OCI-LY3 (cell line): ENCODE measurements around the gene ADARB1.

Experiments used
- H2AFZ ChIP-seq: fragments of 200-600, 300-600 bp; shearing (Covaris generic); 2 replicates; pipeline ENCODE4 v1.6.0; 2014; ENCODE audit warnings: antibody characterized with exemption, low read depth, low read length
- H3K27ac ChIP-seq: fragments of 200-600, 300-600 bp; sonication (generic); 2 replicates; pipeline ENCODE4 v1.5.1; 2014; ENCODE audit warnings: mild to moderate bottlenecking, low read length, moderate library complexity, mixed read lengths
- H3K27me3 ChIP-seq: fragments of 200-600, 300-600 bp; sonication (generic); 2 replicates; pipeline ENCODE4 v1.6.1; 2014; ENCODE audit warnings: low read depth, low read length, mixed read lengths
- H3K36me3 ChIP-seq: fragments of 200-600, 300-600 bp; sonication (generic); replicated peaks from 2 replicates; pipeline ENCODE3; 2014; ENCODE audit warnings: low read depth, low read length, mixed read lengths
- H3K4me1 ChIP-seq: fragments of 300-600, 200-600 bp; sonication (generic); 2 replicates; pipeline ENCODE4 v1.6.1; 2014; ENCODE audit warnings: low read length, mixed read lengths
- H3K4me2 ChIP-seq: fragments of 200-600, 300-600 bp; sonication (generic); 2 replicates; pipeline ENCODE4 v1.6.1; 2014; ENCODE audit warnings: low read length, mixed read lengths
- H3K4me3 ChIP-seq: fragments of 300-600, 200-600 bp; sonication (generic); 2 replicates; pipeline ENCODE4 v1.5.1; 2014; ENCODE audit warnings: antibody characterized with exemption, mild to moderate bottlenecking, low read length, moderate library complexity
- H3K79me2 ChIP-seq: fragments of 300-600, 200-600 bp; shearing (Covaris generic); 2 replicates; pipeline ENCODE4 v1.6.1; 2014; ENCODE audit warnings: mild to moderate bottlenecking, low read length, mixed read lengths
- H3K9ac ChIP-seq: fragments of 300-600, 200-600 bp; shearing (Covaris generic); 2 replicates; pipeline ENCODE4 v1.6.0; 2014; ENCODE audit warnings: mild to moderate bottlenecking, low read length, moderate library complexity
- H3K9me3 ChIP-seq: fragments of 200-600, 300-600 bp; shearing (Covaris generic); 2 replicates; pipeline ENCODE4 v1.6.1; 2014; ENCODE audit warnings: low read length, mixed read lengths; ENCODE audit not compliant: insufficient read depth
- H4K20me1 ChIP-seq: fragments of 200-600, 300-600 bp; sonication (generic); 2 replicates; pipeline ENCODE4 v1.6.1; 2016; ENCODE audit warnings: low read length, mixed read lengths; ENCODE audit not compliant: insufficient read depth
- EZH2phosphoT487 ChIP-seq: fragments of 200-600 bp; shearing (Covaris generic); IDR thresholded peaks from 2 replicates; pipeline ENCODE4 v1.6.1; 2018; ENCODE audit warnings: antibody characterized with exemption, mixed run types, low read depth
- TF ChIP-seq, protein P1 (sequence below): fragments of 200-600, 300-600 bp; sonication (generic); IDR thresholded peaks from 2 replicates; pipeline ENCODE4 v1.5.1; 2014; ENCODE audit warnings: antibody characterized with exemption, low read length, low read depth

ADARB1 gene

GRCh38 chr21:45049714-45050344, 24.6 kb upstream of the ADARB1 start:
- H3K4me2 ChIP-seq, result no peak overlapping the region

GRCh38 chr21:45050345-45050796, 24.0 kb upstream of the ADARB1 start:
- TF ChIP-seq, protein P1, sequence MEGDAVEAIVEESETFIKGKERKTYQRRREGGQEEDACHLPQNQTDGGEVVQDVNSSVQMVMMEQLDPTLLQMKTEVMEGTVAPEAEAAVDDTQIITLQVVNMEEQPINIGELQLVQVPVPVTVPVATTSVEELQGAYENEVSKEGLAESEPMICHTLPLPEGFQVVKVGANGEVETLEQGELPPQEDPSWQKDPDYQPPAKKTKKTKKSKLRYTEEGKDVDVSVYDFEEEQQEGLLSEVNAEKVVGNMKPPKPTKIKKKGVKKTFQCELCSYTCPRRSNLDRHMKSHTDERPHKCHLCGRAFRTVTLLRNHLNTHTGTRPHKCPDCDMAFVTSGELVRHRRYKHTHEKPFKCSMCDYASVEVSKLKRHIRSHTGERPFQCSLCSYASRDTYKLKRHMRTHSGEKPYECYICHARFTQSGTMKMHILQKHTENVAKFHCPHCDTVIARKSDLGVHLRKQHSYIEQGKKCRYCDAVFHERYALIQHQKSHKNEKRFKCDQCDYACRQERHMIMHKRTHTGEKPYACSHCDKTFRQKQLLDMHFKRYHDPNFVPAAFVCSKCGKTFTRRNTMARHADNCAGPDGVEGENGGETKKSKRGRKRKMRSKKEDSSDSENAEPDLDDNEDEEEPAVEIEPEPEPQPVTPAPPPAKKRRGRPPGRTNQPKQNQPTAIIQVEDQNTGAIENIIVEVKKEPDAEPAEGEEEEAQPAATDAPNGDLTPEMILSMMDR, result no peak
- TF ChIP-seq EZH2phosphoT487, result no peak
- Histone ChIP-seq H3K4me3 (no peak overlapping the region), H2AFZ (no peak overlapping the region), H3K9ac (no peak overlapping the region), H3K4me2 (no peak overlapping the region), H3K4me1 (no peaks in the 10 kb centered on the region; the same call in 1 of the 2 replicates), H3K27me3 (peaks cover 9% of the 10 kb centered on the region; the same call in 1 of the 2 replicates), H4K20me1 (no peaks in the 10 kb centered on the region), H3K79me2 (no peaks in the 10 kb centered on the region), H3K27ac (no peak overlapping the region), H3K36me3 (no peaks in the 10 kb centered on the region), H3K9me3 (no peaks in the 10 kb centered on the region)

More at GRCh38 chr21:45049714-45050344, 24.6 kb upstream of the ADARB1 start:
- Histone ChIP-seq H4K20me1 (no peaks in the 10 kb centered on the region), H2AFZ (no peak overlapping the region), H3K9ac (no peak overlapping the region), H3K36me3 (no peaks in the 10 kb centered on the region), H3K27ac (no peak overlapping the region), H3K9me3 (no peaks in the 10 kb centered on the region), H3K27me3 (peaks cover 10% of the 10 kb centered on the region; the same call in 1 of the 2 replicates), H3K4me3 (no peak overlapping the region), H3K79me2 (no peaks in the 10 kb centered on the region), H3K4me1 (no peaks in the 10 kb centered on the region; the same call in 1 of the 2 replicates)
- TF ChIP-seq, protein P1, result no peak
- TF ChIP-seq EZH2phosphoT487, result no peak

DNA sequence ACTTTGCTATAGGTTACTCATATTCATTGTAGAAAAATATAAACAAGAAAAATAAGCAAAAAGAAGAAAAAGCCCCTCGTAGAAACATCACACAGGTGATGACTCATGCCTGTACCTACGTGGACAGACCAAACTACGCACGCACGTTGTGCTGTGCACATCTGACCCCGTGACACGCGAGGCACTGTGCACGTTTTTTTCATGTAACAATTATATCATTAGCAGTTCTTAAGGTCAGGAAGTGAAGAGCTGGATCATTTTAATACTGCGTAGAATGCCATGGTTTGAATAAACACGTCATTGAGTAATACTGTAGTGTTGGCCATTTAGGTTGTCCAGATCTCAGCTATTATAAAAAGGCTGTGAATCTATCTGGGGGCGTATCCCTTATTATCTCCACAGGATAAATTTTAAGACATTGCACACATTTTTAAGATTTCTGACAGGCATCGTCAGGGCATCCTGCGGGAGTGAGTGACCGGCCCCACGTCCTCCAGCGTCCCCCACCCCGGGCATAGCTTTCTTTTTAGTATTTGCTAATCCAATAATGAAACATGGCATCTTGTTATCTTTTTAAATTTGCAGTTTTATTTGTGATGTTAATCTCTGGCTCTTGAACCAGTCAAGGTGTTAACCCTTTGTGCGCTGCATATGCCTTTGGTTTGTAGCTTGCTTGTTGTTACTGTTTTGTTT, 23.4 kb upstream of the ADARB1 start:
- Histone ChIP-seq H3K79me2 (no peaks in the 10 kb centered on the region), H3K9me3 (no peaks in the 10 kb centered on the region), H3K36me3 (no peaks in the 10 kb centered on the region), H3K4me3 (no peak overlapping the region), H3K9ac (no peak overlapping the region), H3K27ac (no peak overlapping the region), H3K4me1 (no peaks in the 10 kb centered on the region; the same call in 1 of the 2 replicates), H4K20me1 (no peaks in the 10 kb centered on the region), H3K4me2 (no peak overlapping the region), H2AFZ (no peak overlapping the region), H3K27me3 (peaks cover 6% of the 10 kb centered on the region; the same call in 1 of the 2 replicates)
- TF ChIP-seq, protein P1, result no peak

DNA sequence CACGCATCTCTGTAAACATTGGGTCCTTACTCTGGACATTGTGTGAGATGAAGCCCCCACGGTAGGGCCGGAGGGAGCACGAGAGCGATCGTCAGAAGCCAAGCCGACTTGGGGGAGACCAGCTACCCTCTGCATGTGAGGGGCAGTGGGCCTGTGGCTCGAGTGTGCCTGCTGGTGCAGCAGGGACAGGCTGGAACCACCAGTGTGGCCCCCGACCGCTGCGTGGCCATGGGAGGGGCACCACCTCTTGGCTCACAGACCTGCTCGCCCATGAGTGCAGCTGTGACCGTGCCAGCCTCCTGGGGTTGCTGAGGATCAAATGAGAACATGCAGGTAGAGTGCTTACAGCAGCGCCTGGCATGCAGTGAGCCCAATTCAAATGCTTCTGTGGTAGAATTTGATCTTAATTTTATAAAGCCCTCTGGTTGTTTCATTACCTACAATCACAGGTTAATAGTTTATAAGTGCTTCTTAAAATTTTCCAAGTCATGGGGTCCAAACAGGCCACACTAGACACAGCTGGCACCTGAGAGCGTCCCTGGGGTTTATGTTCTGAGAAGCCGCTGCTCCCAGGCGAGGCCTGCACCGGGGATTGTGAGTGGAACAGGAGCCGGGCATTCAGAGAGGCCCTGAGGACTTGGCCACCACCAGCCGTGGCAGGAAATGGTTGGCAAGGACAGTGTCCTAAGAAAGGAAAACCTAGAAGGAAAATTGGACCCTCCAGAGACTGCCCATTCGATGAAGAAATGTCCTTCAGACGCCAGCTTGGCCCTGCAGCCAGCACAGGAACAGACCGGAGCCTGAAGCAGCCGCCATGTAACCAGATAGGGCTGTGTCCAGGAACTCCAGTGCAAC, 22.6 kb upstream of the ADARB1 start:
- H3K9ac ChIP-seq, result no peak overlapping the region
- H3K4me3 ChIP-seq, result no peak overlapping the region
- H4K20me1 ChIP-seq, result no peaks in the 10 kb centered on the region
- no peaks in the 10 kb centered on the region for H3K36me3 ChIP-seq
- H2AFZ ChIP-seq, result no peak overlapping the region
- H3K4me2 ChIP-seq, result no peak overlapping the region
- no peaks in the 10 kb centered on the region for H3K79me2 ChIP-seq
- TF ChIP-seq EZH2phosphoT487, result no peak
- TF ChIP-seq, protein P1, result no peak
- no peak overlapping the region for H3K27ac ChIP-seq
- no peaks in the 10 kb centered on the region for H3K9me3 ChIP-seq
- peaks cover 6% of the 10 kb centered on the region; the same call in 1 of the 2 replicates for H3K27me3 ChIP-seq
- H3K4me1 ChIP-seq, result no peaks in the 10 kb centered on the region; the same call in 1 of the 2 replicates
